GDM1 (cell line): ENCODE results near the gene GPBP1.
"Not testable (repeated sequence)": the region's sequence is repeated elsewhere in the genome, so short reads cannot be mapped to it uniquely, and the experiment has no call there.

ENCODE experiments used
- DNase-seq: peaks from one replicate; lab custom pipeline; 2025; lab: John Stamatoyannopoulos, UW

The GPBP1 gene, protein sequence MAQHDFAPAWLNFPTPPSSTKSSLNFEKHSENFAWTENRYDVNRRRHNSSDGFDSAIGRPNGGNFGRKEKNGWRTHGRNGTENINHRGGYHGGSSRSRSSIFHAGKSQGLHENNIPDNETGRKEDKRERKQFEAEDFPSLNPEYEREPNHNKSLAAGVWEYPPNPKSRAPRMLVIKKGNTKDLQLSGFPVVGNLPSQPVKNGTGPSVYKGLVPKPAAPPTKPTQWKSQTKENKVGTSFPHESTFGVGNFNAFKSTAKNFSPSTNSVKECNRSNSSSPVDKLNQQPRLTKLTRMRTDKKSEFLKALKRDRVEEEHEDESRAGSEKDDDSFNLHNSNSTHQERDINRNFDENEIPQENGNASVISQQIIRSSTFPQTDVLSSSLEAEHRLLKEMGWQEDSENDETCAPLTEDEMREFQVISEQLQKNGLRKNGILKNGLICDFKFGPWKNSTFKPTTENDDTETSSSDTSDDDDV

DNA sequence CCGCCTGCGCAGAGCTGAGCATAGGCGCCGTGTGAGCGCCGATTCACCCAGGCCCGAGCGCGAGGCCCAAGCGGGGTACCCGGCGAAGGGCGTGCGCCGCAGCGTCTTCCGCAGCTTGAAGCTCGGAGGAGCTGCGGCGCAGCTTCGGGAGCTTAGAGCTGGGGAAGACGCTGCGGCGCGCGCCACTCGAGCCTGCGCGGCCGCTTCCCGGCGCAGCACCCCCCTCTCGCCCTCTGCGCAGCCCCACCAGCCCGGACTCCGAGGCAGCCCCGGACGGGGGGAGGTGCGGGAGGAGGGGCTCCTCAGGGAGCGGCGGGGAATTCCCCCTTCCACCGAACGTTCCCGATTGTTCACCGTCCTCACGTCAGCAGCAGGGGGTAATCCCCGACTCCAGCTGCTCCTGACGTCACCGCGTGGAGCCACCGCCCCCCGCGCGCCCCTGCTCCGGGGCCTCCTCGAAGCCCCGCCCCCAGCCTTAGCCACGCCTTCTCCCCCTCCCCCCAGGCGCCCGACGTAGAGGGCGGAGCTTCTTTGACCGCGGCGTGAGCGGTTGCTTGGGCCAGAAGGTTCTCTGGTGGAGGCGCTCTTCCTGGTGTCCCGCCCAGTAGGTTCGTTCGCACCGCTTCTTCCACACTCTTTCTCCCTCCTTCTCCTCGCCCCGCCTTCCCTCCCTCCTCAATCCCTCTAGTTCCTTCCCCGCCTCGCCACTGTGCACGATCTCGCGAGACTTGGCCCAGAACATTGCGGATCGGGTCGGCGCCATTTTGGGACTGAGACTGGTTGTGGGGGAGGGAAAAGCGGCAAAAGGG lies at the start of gene GPBP1:
Gene GPBP1 (plus strand): TSS at position 741 of the 809 bp plus-strand sequence. CDS start 40,072 bp downstream, outside the sequence.
- peak; percentile 99 for DNase-seq

DNA sequence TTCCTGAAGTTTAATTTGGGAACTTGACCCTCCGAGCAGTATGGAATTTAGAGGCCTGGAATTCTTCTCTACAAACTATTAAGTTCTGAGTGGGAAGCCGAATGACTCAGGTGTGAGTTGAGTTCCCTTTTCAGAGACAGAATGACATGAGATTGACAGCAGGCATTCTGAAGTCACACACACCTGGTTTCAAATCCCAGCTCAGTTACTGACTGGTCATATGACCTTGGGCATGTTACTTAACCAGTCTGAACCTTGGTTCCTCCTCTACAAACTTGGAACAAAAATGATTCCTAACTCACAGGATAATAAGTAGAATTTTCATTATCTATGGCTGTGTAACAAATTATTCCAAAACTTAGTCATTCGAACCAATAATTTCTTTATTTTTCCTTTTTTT lies 45.5 kb upstream of the GPBP1 start:
- DNase-seq = no peak

DNA sequence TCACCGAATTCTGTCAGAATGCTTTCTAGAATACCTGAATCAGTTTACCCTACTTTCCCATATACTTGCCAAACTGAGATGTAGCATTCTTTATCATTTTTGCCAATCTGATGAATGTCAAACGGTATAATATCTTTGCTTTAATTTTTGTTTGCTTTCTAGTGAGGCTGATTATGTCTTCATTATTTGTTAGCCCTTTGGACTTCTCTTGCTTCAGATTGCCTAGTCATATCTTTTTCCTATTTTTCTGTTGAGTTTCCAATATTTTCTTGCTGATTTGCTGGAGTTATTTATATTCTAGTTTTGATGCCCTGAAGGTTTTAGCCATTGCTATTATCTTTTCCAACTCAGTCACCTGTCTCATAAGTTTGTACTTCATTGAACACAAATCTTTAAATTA lies 40.3 kb upstream of the GPBP1 start:
- DNase-seq = no peak

- no peak for DNase-seq
These were observed 36.5 kb upstream of the GPBP1 start for GRCh38 chr5:57137401-57137800.

GRCh38 chr5:57152316-57152715 lies 21.5 kb upstream of the GPBP1 start:
- no peak for DNase-seq

- no peak for DNase-seq
These were observed 18.8 kb upstream of the GPBP1 start for GRCh38 chr5:57155033-57155432.

- DNase-seq = no peak
These were observed 16.7 kb upstream of the GPBP1 start for GRCh38 chr5:57157131-57157530.

GRCh38 chr5:57157666-57158065 lies 16.2 kb upstream of the GPBP1 start:
- DNase-seq = no peak

- no peak for DNase-seq
These were observed 10.3 kb upstream of the GPBP1 start for GRCh38 chr5:57163553-57164006.

GRCh38 chr5:57164124-57164523 lies 9.7 kb upstream of the GPBP1 start:
- no peak for DNase-seq

DNA sequence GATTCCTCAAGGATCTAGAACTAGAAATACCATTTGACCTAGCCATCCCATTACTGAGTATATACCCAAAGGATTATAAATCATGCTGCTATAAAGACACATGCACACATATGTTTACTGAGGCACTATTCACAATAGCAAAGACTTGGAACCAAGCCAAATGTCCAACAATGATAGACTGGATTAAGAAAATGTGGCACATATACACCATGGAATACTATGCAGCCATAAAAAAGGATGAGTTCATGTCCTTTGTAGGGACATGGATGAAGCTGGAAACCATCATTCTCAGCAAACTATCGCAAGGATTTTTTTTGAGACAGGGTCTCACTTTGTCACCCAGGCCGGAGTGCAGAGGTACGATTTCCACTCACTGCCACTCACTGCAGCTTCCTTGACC lies 8.7 kb upstream of the GPBP1 start:
- DNase-seq = not testable (repeated sequence)

DNA sequence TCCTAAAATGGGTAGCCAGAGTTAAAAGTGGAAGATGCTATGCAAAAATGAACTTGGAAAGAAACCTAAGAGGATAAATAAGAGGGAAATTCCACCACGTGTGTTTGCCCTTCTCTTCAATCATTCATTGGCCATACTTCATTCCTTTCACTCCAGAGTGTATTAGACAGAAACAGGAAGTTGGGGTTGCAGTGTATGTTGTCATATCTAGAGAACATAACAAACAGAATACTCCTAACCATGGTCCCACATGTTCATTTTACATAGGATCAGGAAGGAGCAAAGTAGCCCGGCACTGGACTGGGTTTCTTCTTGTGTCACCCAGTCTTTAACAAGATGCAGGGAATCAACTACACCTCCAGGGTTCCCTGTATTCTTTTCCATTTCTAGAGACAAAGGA lies 7.6 kb upstream of the GPBP1 start:
- DNase-seq = no peak

- no peak for DNase-seq
These were observed 6.7 kb upstream of the GPBP1 start for GRCh38 chr5:57167201-57167600.

GRCh38 chr5:57170116-57170515 lies 3.7 kb upstream of the GPBP1 start:
- not testable (repeated sequence) for DNase-seq

- no peak for DNase-seq
These were observed 1.9 kb upstream of the GPBP1 start for GRCh38 chr5:57171816-57172465.

DNA sequence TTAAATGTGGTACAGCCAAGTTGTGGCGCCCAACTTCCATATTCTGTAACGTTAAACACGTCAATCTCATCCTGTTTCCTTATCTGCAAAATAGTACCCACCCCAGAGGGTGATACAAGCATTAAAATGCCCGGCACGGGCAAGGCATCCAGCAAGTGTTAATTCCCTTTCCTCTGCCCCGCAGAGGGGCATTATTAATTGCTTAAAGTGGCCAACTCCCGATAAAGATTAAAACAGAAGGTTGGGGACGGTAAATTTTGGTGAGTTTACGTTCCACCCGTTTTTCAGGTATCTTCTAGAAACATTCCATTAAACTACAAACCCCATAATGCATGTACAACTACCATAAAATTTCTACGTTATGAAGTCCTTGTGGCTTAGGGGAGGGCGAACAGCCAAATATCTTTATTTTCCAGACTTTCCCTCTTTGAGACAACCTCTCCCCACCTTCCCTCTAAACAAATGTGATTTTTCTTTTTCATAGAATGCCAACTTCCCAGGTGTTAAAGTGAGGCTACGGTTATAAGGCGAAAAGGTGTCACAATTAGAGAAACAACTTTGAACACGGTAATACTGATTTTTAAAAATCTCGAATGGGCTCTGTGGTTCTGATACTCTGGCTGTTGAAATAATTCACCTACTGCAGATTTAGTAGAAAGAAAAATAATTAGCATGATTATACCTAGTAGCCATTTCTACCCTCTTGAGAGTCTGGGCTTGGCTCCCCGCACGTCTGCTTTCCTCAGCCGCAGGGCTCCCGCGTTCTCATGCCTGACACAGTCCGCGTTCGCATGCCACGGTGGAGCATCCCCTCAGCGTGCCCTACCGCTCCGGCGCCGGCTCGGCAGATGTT lies 1.2 kb upstream of the GPBP1 start:
- no peak for DNase-seq

- no peak for DNase-seq
These were observed 450 bp downstream of the GPBP1 start for GRCh38 chr5:57174128-57174889.

GRCh38 chr5:57174890-57175510 lies 1.1 kb downstream of the GPBP1 start:
- DNase-seq = no peak

GRCh38 chr5:57175551-57176309 lies 1.9 kb downstream of the GPBP1 start:
- DNase-seq = no peak
